Uterus (tissue), 4 donors: Measurements from ENCODE around the gene PSMD5. TPM values are rescaled to one million over a fixed set of nuclear protein-coding genes. Genes with fewer than 3 reads are reported as not detected.

Source experiments
- DNase-seq, 2 donors: peaks; one replicate each; pipeline ENCODE4 v3.0.0-alpha.2; 2019 to 2020
- H3K27ac ChIP-seq, 2 donors: fragments of 200-600 bp; sonication (generic); 1 replicate in 1 of 2; 2 replicates in 1 of 2; pipeline ENCODE4 v1.5.1; 2016 to 2018
- H3K27me3 ChIP-seq, 2 donors: fragments of 200-600 bp; sonication (generic); one replicate each; pipeline ENCODE4 v1.5.1; 2018 to 2019; ENCODE audit warnings: control low read depth in 1 of 2
- H3K36me3 ChIP-seq, 2 donors: fragments of 200-600 bp; sonication (generic); one replicate each; pipeline ENCODE4 v1.5.1; 2019; ENCODE audit warnings: control low read depth in 1 of 2
- H3K4me1 ChIP-seq, 2 donors: fragments of 200-600 bp; sonication (generic); one replicate each; pipeline ENCODE4 v1.5.1; 2018 to 2019; ENCODE audit warnings: control low read depth in 1 of 2
- H3K4me3 ChIP-seq, 2 donors: fragments of 200-600 bp; sonication (generic); 1 replicate in 1 of 2; 2 replicates in 1 of 2; pipeline ENCODE4 v1.5.1; 2018 to 2019; ENCODE audit warnings: mild to moderate bottlenecking in 1 of 2
- H3K9me3 ChIP-seq, 2 donors: fragments of 200-600 bp; sonication (generic); one replicate each; pipeline ENCODE4 v1.5.1; 2019; ENCODE audit warnings: control low read depth in 1 of 2
- CTCF ChIP-seq, 4 experiments: fragments of 200-600 bp in 2 of 4; fragments of 450-650 bp in 2 of 4; sonication (generic) in 2 of 4; IDR thresholded peaks; one replicate each; pipeline ENCODE4 v1.5.1; 2016 to 2019; ENCODE audit warnings: antibody characterized with exemption in 4 of 4, mild to moderate bottlenecking in 2 of 4, moderate library complexity in 1 of 4
- POLR2A ChIP-seq, 2 donors: fragments of 450-650 bp; IDR thresholded peaks; one replicate each; pipeline ENCODE4 v1.6.1; 2016; ENCODE audit warnings: antibody characterized with exemption in 2 of 2, mild to moderate bottlenecking in 1 of 2, moderate library complexity in 1 of 2
- intact Hi-C: fragments of 100-400 bp; cut with DNase I; formaldehyde crosslinking; loops from one replicate; pipeline ENCODE4 v1.15.1; 2023; ENCODE audit warnings: low total_unique reads
- total RNA-seq, 4 donors: library from RNA; depleted of rRNA in 3 of 4; stranded (reverse); fragments of >200 nt in 3 of 4; gene quantifications; one replicate each; pipeline versions ENCODE4 v1.1.0 to v1.2.4, GENCODE V29; 2014 to 2023
- donor health status: DM: yes; HTN: yes; CAD: no.

The PSMD5 gene
- total RNA-seq, 4 donors from 2014 or later: 20.9 to 181 (median 49.0) TPM

- DNase-seq: no peak
- Histone ChIP-seq H3K4me1 (no peaks in the 10 kb centered on the region), H3K9me3 (no peaks in the 10 kb centered on the region), H3K27me3 (no peaks in the 10 kb centered on the region), H3K4me3 (no peak overlapping the region), H3K27ac (no peak overlapping the region), H3K36me3 (no peaks in the 10 kb centered on the region)
- no peak for TF ChIP-seq CTCF (IDR thresholded peaks at IDR 0.05)
- no peak for TF ChIP-seq POLR2A (IDR thresholded peaks at IDR 0.05)
- intact Hi-C loops: no loop called here
Measured at GRCh38 chr9:120832807-120833206, 9.9 kb downstream of the PSMD5 start.

GRCh38 chr9:120830865-120831264, 11.9 kb downstream of the PSMD5 start:
- no peaks in the 10 kb centered on the region for H3K27me3 ChIP-seq
- H3K4me3 ChIP-seq: no peak overlapping the region
- no peak for DNase-seq
- TF ChIP-seq CTCF (IDR thresholded peaks at IDR 0.05): no peak
- no peak for TF ChIP-seq POLR2A (IDR thresholded peaks at IDR 0.05)
- no peaks in the 10 kb centered on the region for H3K36me3 ChIP-seq
- no peaks in the 10 kb centered on the region for H3K9me3 ChIP-seq
- intact Hi-C loops: no loop called here
- no peak overlapping the region for H3K27ac ChIP-seq
- H3K4me1 ChIP-seq: no peaks in the 10 kb centered on the region

- TF ChIP-seq CTCF (IDR thresholded peaks at IDR 0.05) (no peak), POLR2A (IDR thresholded peaks at IDR 0.05) (no peak)
- Histone ChIP-seq H3K4me3 (no peak overlapping the region), H3K36me3 (no peaks in the 10 kb centered on the region), H3K9me3 (no peaks in the 10 kb centered on the region), H3K27ac (no peak overlapping the region), H3K4me1 (no peaks in the 10 kb centered on the region), H3K27me3 (no peaks in the 10 kb centered on the region)
- no peak for DNase-seq
- intact Hi-C loops: no loop called here
Measured at GRCh38 chr9:120830151-120830550, 12.6 kb downstream of the PSMD5 start.

- H3K9me3 ChIP-seq: no peaks in the 10 kb centered on the region
- H3K4me1 ChIP-seq: no peaks in the 10 kb centered on the region
- intact Hi-C loops: no loop called here
- DNase-seq: no peak
- no peaks in the 10 kb centered on the region for H3K36me3 ChIP-seq
- H3K27me3 ChIP-seq: no peaks in the 10 kb centered on the region
- no peak overlapping the region for H3K27ac ChIP-seq
- H3K4me3 ChIP-seq: no peak overlapping the region
- TF ChIP-seq POLR2A (IDR thresholded peaks at IDR 0.05): no peak
- no peak for TF ChIP-seq CTCF (IDR thresholded peaks at IDR 0.05)
Measured at GRCh38 chr9:120829650-120830049, 13.1 kb downstream of the PSMD5 start.

GRCh38 chr9:120820095-120820494, 22.6 kb downstream of the PSMD5 start:
- Histone ChIP-seq H3K36me3 (no peaks in the 10 kb centered on the region), H3K27ac (no peak overlapping the region), H3K9me3 (no peaks in the 10 kb centered on the region), H3K4me1 (no peaks in the 10 kb centered on the region), H3K4me3 (no peak overlapping the region), H3K27me3 (no peaks in the 10 kb centered on the region)
- intact Hi-C loops: no loop called here
- TF ChIP-seq CTCF (IDR thresholded peaks at IDR 0.05): no peak
- TF ChIP-seq POLR2A (IDR thresholded peaks at IDR 0.05): no peak
- DNase-seq: no peak
